T-cell (primary cell): ENCODE results near the gene EOGT. TPM values are rescaled to one million over a fixed set of nuclear protein-coding genes. Genes with fewer than 3 reads are reported as not detected.

ENCODE experiments used
- ATAC-seq, 4 experiments: fragments of 200-7000 bp in 3 of 4; fragments of 150-1000 bp in 1 of 4; cut with Tn5 transposase; replicated peaks in 1 of 4; 1 replicate in 3 of 4; 2 replicates in 1 of 4; pipeline ENCODE4 v1.10.0; 2021; ENCODE audit warnings: moderate library complexity in 3 of 4, mild to moderate bottlenecking in 2 of 4, moderate number of reproducible peaks in 1 of 4
- CTCF ChIA-PET, 2 donors: fragments of 300-600 bp; sonication (Branson Sonifier 250); formaldehyde crosslinking; loops; one replicate each; lab custom pipeline; 2022; ENCODE audit warnings: antibody characterized with exemption in 2 of 2; lab: Charles Lee
- POLR2A ChIA-PET, 2 donors: fragments of 300-600 bp; sonication (Branson Sonifier 250); formaldehyde crosslinking; loops; one replicate each; lab custom pipeline; 2022; ENCODE audit warnings: antibody characterized with exemption in 2 of 2; lab: Charles Lee
- DNase-seq, 35 experiments: peaks; one replicate each; pipeline versions ENCODE4 v3.0.0 to v3.0.0-alpha.2; 2013 to 2023
- H3K27ac ChIP-seq: one replicate; pipeline ENCODE4 v1.5.1; 2013; ENCODE audit warnings: low read length
- H3K27me3 ChIP-seq, 2 experiments: replicated peaks in 1 of 2; 1 replicate in 1 of 2; 2 replicates in 1 of 2; pipeline versions ENCODE4 v1.6.1 to v1.7.0; 2013; ENCODE audit warnings: low read length in 1 of 2, mixed read lengths in 1 of 2; ENCODE audit not compliant: control insufficient read depth in 2 of 2, insufficient read depth in 2 of 2; ENCODE audit errors: extremely low read depth in 1 of 2
- H3K36me3 ChIP-seq, 2 donors: 1 replicate in 1 of 2; 2 replicates in 1 of 2; pipeline versions ENCODE4 v1.6.1 to v1.7.0; 2013; ENCODE audit warnings: low read length in 1 of 2; ENCODE audit not compliant: control insufficient read depth in 2 of 2, insufficient read depth in 1 of 2; ENCODE audit errors: extremely low read depth in 1 of 2
- H3K4me1 ChIP-seq, 2 experiments: 1 replicate in 1 of 2; 2 replicates in 1 of 2; pipeline versions ENCODE4 v1.6.1 to v1.7.0; 2013; ENCODE audit warnings: low read length in 2 of 2, mixed read lengths in 1 of 2; ENCODE audit not compliant: insufficient read depth in 2 of 2, control insufficient read depth in 1 of 2; ENCODE audit errors: extremely low read depth in 1 of 2
- H3K4me3 ChIP-seq, 2 donors: 1 replicate in 1 of 2; 2 replicates in 1 of 2; pipeline versions ENCODE4 v1.5.1 to v1.7.0; 2013; ENCODE audit warnings: mild to moderate bottlenecking in 2 of 2, low read length in 1 of 2, moderate library complexity in 1 of 2; ENCODE audit not compliant: control insufficient read depth in 1 of 2; ENCODE audit errors: extremely low read depth in 1 of 2
- H3K9me3 ChIP-seq: 2 replicates; pipeline ENCODE4 v1.7.0; 2013
- H3K27ac Mint-ChIP-seq, 2 donors: one replicate each; pipeline ENCODE4 v1.8.0; 2020 to 2021; ENCODE audit warnings: mild to moderate bottlenecking in 2 of 2, mixed read lengths in 2 of 2
- H3K27me3 Mint-ChIP-seq, 2 donors: one replicate each; pipeline ENCODE4 v1.8.0; 2021 to 2022; ENCODE audit warnings: mixed read lengths in 2 of 2
- H3K36me3 Mint-ChIP-seq: one replicate; pipeline ENCODE4 v1.8.0; 2021; ENCODE audit warnings: mixed read lengths
- H3K4me1 Mint-ChIP-seq, 3 donors: one replicate each; pipeline ENCODE4 v1.8.0; 2020 to 2022; ENCODE audit warnings: mixed read lengths in 3 of 3, mild to moderate bottlenecking in 1 of 3
- H3K4me3 Mint-ChIP-seq, 3 donors: one replicate each; pipeline ENCODE4 v1.8.0; 2020 to 2022; ENCODE audit warnings: mild to moderate bottlenecking in 3 of 3, mixed read lengths in 3 of 3, moderate library complexity in 3 of 3
- H3K9me3 Mint-ChIP-seq, 3 donors: one replicate each; pipeline ENCODE4 v1.8.0; 2020 to 2022; ENCODE audit warnings: mixed read lengths in 3 of 3
- WGBS: methylation state at CpG from one replicate; pipeline ENCODE4 v1.1.5; 2013; ENCODE audit warnings: missing lambda C conversion rate; ENCODE audit not compliant: insufficient coverage; 5-methylcytosine and 5-hydroxymethylcytosine counted together
- total RNA-seq, 35 experiments: library from RNA in 6 of 35; stranded (reverse) in 6 of 35; fragments of 120-200 nt in 1 of 35; gene quantifications; one replicate each; pipeline versions ENCODE4 v1.2.1 to v1.2.4 and lab custom pipeline; 2013 to 2026

Gene EOGT
- total RNA-seq, 5 donors from 2014 or later (not counting 1 experiment from before 2014, with no cell fraction given), result 14.0 to 18.2 (median 15.5) TPM

- H3K27ac Mint-ChIP-seq, result peak overlapping the region; percentile 82 to 88
- ATAC-seq (no peak), DNase-seq (peak in 4 of 35 experiments; percentile 6 to 45 (median 16))
- no peaks in the 10 kb centered on the region for H3K27me3 ChIP-seq
- peaks cover 30 to 35% (median 35%) of the 10 kb centered on the region in 3 donors for H3K4me1 Mint-ChIP-seq
- ChIA-PET CTCF (no interaction called here), POLR2A (interaction anchor here in 1 of 2 donors (0.5 kb wide), 1 partner anchor 13 kb away, joined by 3 read pairs; no protein-coding TSS in a partner anchor)
- no peaks in the 10 kb centered on the region for H3K36me3 ChIP-seq
- H3K27ac ChIP-seq, result peak overlapping the region; percentile 31
- H3K9me3 Mint-ChIP-seq, result no peaks in the 10 kb centered on the region
- no peaks in the 10 kb centered on the region for H3K9me3 ChIP-seq
- H3K27me3 Mint-ChIP-seq, result no peaks in the 10 kb centered on the region
- WGBS, result 11% methylated on average over 36 of the region's 36 CpGs
- H3K4me3 ChIP-seq, result peak overlapping the region; percentile 44 to 77
- H3K36me3 Mint-ChIP-seq, result peaks cover 6% of the 10 kb centered on the region
- H3K4me3 Mint-ChIP-seq, result peak overlapping the region; percentile 81 to 92 (median 89)
- H3K4me1 ChIP-seq, result peaks cover 3 to 23% of the 10 kb centered on the region in 2 experiments
Observed at GRCh38 chr3:69012800-69013252, 658 bp downstream of the EOGT start.

DNA sequence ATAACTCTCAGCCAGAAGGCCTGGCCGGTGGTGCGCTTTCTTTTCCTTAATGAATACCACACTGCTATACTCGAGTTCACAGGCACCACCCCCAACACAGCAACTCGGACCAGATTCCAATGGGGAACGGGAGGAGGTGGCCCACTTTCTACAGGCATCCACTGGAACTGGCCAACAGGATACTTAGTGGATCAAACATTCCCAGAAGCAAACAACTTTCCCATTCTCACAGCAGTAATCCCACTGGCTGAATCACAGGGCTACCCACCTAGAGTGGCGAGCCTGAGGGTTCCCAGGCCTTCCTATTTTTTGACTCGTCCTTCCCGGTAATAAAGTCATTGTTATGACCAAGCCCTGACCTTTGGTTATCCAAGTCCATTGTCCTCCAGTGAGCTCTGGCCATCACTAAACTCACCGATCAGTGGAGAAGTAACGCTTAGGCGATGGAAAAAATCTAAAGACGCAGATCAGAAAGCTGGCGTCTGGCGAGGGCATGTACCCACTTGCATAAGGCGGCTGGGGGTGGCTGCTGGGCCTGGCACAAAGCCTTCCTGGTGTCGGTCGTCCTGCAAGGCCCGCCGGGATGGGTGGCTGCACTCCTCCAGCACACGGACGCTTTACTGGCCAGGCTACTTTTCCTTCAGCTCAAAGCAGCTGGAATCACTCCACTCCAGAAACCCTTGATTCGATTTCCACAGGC is 1.2 kb downstream of the EOGT start:
- H3K27ac ChIP-seq, result peak overlapping the region; percentile 31
- Mint-ChIP-seq H3K4me1 (peaks cover 30 to 35% (median 35%) of the 10 kb centered on the region in 3 donors), H3K36me3 (peaks cover 3% of the 10 kb centered on the region), H3K9me3 (no peaks in the 10 kb centered on the region), H3K27ac (peak overlapping the region; percentile 82 to 88), H3K4me3 (peak overlapping the region; percentile 81 to 92 (median 89)), H3K27me3 (no peaks in the 10 kb centered on the region)
- DNase-seq (no peak), ATAC-seq (no peak)
- H3K36me3 ChIP-seq, result no peaks in the 10 kb centered on the region
- WGBS, result 97% methylated on average over 13 of the region's 22 CpGs
- CTCF ChIA-PET, result no interaction called here
- H3K4me3 ChIP-seq, result peak overlapping the region in 1 of 2 donors; percentile 44
- H3K4me1 ChIP-seq, result peaks cover 3 to 23% of the 10 kb centered on the region in 2 experiments
- H3K9me3 ChIP-seq, result no peaks in the 10 kb centered on the region
- POLR2A ChIA-PET, result no interaction called here
- no peaks in the 10 kb centered on the region for H3K27me3 ChIP-seq

DNA sequence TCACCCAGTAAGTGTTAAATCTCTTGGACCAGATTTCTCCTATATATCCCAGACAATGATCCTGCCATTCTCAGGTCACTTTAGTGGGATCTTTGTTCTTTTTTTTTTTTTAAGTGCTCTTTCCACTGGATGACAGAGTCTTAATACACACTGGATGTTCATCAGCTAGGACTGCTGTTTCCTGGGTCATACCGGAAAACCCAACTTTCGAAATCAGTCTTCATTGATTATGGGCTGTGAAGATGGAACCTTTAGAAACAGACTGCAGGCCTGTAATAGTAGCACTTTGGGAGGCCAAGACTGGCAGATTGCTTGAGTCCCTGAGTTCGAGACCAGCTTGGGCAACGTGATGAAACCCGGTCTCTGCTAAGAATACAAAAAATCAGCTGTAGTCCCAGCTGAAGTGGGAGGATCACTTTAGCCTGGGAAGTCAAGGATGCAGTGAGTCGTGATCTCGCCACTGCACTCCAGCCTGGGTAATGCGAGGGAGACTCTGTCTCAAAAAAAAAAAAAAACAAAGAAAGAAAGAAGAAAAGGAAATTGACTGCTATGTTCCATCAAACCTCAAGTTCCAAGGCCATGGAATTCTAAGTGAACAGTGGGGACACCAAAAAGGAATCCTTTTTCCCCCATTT is 2.3 kb downstream of the EOGT start:
- ATAC-seq, result no peak
- ChIA-PET POLR2A (interaction anchor here in 1 of 2 donors (0.5 kb wide), 1 partner anchor 293 kb away, joined by 4 read pairs; no protein-coding TSS in a partner anchor), CTCF (interaction anchor here (0.6 to 0.8 kb wide), 4 partner anchors 48 to 1097 kb away, joined by 3 to 5 read pairs (median 4); no protein-coding TSS in a partner anchor)
- Mint-ChIP-seq H3K4me1 (peaks cover 27 to 35% (median 35%) of the 10 kb centered on the region in 3 donors), H3K27ac (peak overlapping the region; percentile 13 to 71), H3K4me3 (peak overlapping the region; percentile 19 to 66 (median 45)), H3K36me3 (peaks cover 8% of the 10 kb centered on the region), H3K9me3 (no peaks in the 10 kb centered on the region), H3K27me3 (no peaks in the 10 kb centered on the region)
- Histone ChIP-seq H3K4me3 (no peak overlapping the region), H3K27me3 (no peaks in the 10 kb centered on the region), H3K4me1 (peaks cover 3 to 23% of the 10 kb centered on the region in 2 experiments), H3K9me3 (no peaks in the 10 kb centered on the region), H3K27ac (no peak overlapping the region), H3K36me3 (peaks cover 0 to 4% of the 10 kb centered on the region in 2 donors)
- no peak for DNase-seq
- WGBS, result 97% methylated on average over 7 of the region's 8 CpGs

- WGBS, result 90% methylated on average over 2 of the region's 3 CpGs
- Histone ChIP-seq H3K36me3 (peaks cover 0 to 17% of the 10 kb centered on the region in 2 donors), H3K27ac (no peak overlapping the region), H3K4me1 (peaks cover 3 to 23% of the 10 kb centered on the region in 2 experiments), H3K9me3 (no peaks in the 10 kb centered on the region), H3K4me3 (no peak overlapping the region), H3K27me3 (no peaks in the 10 kb centered on the region)
- Mint-ChIP-seq H3K4me1 (peaks cover 22 to 30% (median 27%) of the 10 kb centered on the region in 3 donors), H3K27ac (peak overlapping the region; percentile 5 to 17), H3K27me3 (no peaks in the 10 kb centered on the region), H3K36me3 (peaks cover 21% of the 10 kb centered on the region), H3K4me3 (no peak overlapping the region), H3K9me3 (no peaks in the 10 kb centered on the region)
- POLR2A ChIA-PET, result no interaction called here
- DNase-seq (no peak), ATAC-seq (no peak)
- CTCF ChIA-PET, result no interaction called here
Observed at GRCh38 chr3:69009559-69010410, 3.7 kb downstream of the EOGT start.

GRCh38 chr3:69008980-69009379 is 4.5 kb downstream of the EOGT start:
- H3K27ac ChIP-seq, result no peak overlapping the region
- no peaks in the 10 kb centered on the region for H3K9me3 ChIP-seq
- Mint-ChIP-seq H3K36me3 (peaks cover 27% of the 10 kb centered on the region), H3K4me1 (peaks cover 14 to 25% (median 21%) of the 10 kb centered on the region in 3 donors), H3K27ac (peak overlapping the region in 1 of 2 donors; percentile 7), H3K4me3 (no peak overlapping the region), H3K27me3 (no peaks in the 10 kb centered on the region), H3K9me3 (no peaks in the 10 kb centered on the region)
- no peak for DNase-seq
- peaks cover under 1 to 17% of the 10 kb centered on the region in 2 experiments for H3K4me1 ChIP-seq
- H3K36me3 ChIP-seq, result peaks cover 0 to 20% of the 10 kb centered on the region in 2 donors
- POLR2A ChIA-PET, result no interaction called here
- no peak overlapping the region for H3K4me3 ChIP-seq
- H3K27me3 ChIP-seq, result no peaks in the 10 kb centered on the region
- CTCF ChIA-PET, result no interaction called here
- no peak for ATAC-seq
- no CpG with 5 or more reads among the region's 2 CpGs for WGBS
